Hepatocyte (in vitro differentiated cells): Measurements from ENCODE around the gene SERPINB1. TPM values are rescaled to one million over a fixed set of nuclear protein-coding genes. Genes with fewer than 3 reads are reported as not detected.
"Not testable (repeated sequence)": the region's sequence is repeated elsewhere in the genome, so short reads cannot be mapped to it uniquely, and the experiment has no call there.

Source experiments
- DNase-seq: peaks from one replicate; pipeline ENCODE4 v3.0.0-alpha.2; 2016; ENCODE audit warnings: low spot score
- H2AFZ ChIP-seq: fragments of 200-600 bp; sonication (generic); 2 replicates; pipeline ENCODE4 v1.6.0; 2016; ENCODE audit warnings: antibody characterized with exemption, mild to moderate bottlenecking
- H3K27ac ChIP-seq: fragments of 200-600 bp; sonication (generic); 2 replicates; pipeline ENCODE4 v1.5.1; 2016; ENCODE audit warnings: mild to moderate bottlenecking
- H3K27me3 ChIP-seq: fragments of 200-600 bp; sonication (generic); 2 replicates; pipeline ENCODE4 v1.6.1; 2016
- H3K36me3 ChIP-seq: fragments of 200-600 bp; sonication (generic); replicated peaks from 2 replicates; pipeline ENCODE4 v1.5.1; 2016; ENCODE audit warnings: low read depth; ENCODE audit not compliant: insufficient read depth
- H3K4me1 ChIP-seq: fragments of 200-600 bp; sonication (generic); 2 replicates; pipeline ENCODE4 v1.5.1; 2016; ENCODE audit warnings: mild to moderate bottlenecking, moderate library complexity; ENCODE audit not compliant: insufficient read depth
- H3K4me2 ChIP-seq: fragments of 200-600 bp; sonication (generic); 2 replicates; pipeline ENCODE4 v1.6.0; 2016
- H3K4me3 ChIP-seq: fragments of 200-600 bp; sonication (generic); 2 replicates; pipeline ENCODE4 v1.5.1; 2016; ENCODE audit warnings: mild to moderate bottlenecking
- H3K79me2 ChIP-seq: fragments of 200-600 bp; sonication (generic); 2 replicates; pipeline ENCODE4 v1.6.0; 2017; ENCODE audit warnings: mild to moderate bottlenecking
- H3K9me2 ChIP-seq: fragments of 200-600 bp; sonication (generic); replicated peaks from 2 replicates; pipeline ENCODE4 v1.6.0; 2017; ENCODE audit warnings: mild to moderate bottlenecking; ENCODE audit not compliant: insufficient read depth
- H3K9me3 ChIP-seq: fragments of 200-600 bp; sonication (generic); 2 replicates; pipeline ENCODE4 v1.5.1; 2016; ENCODE audit warnings: low read depth, mild to moderate bottlenecking
- H4K20me1 ChIP-seq: fragments of 200-600 bp; sonication (generic); 2 replicates; pipeline ENCODE4 v1.6.0; 2016; ENCODE audit warnings: mild to moderate bottlenecking; ENCODE audit not compliant: insufficient read depth, poor library complexity, severe bottlenecking
- CTCF ChIP-seq: fragments of 200-600 bp; sonication (generic); IDR thresholded peaks from 2 replicates; pipeline ENCODE4 v1.5.1; 2016; ENCODE audit warnings: antibody characterized with exemption, mild to moderate bottlenecking; ENCODE audit not compliant: poor library complexity
- EZH2 ChIP-seq: fragments of 200-600 bp; sonication (generic); IDR thresholded peaks from 2 replicates; pipeline ENCODE4 v1.6.1; 2016; ENCODE audit warnings: antibody characterized with exemption, mild to moderate bottlenecking, borderline replicate concordance
- EZH2phosphoT487 ChIP-seq: fragments of 200-600 bp; sonication (generic); IDR thresholded peaks from one replicate; pipeline ENCODE4 v1.6.1; 2018; ENCODE audit warnings: antibody characterized with exemption, mild to moderate bottlenecking, low read depth, moderate library complexity; ENCODE audit not compliant: unreplicated experiment, severe bottlenecking
- WGBS: methylation state at CpG from one replicate; pipeline ENCODE4 v1.1.6; 2016; ENCODE audit warnings: low lambda C conversion rate; ENCODE audit errors: missing lambda C conversion rate; 5-methylcytosine and 5-hydroxymethylcytosine counted together
- polyA plus RNA-seq: library from polyadenylated mRNA; unstranded; fragments of >200 nt; fragmentation: Nextera tagmentation; extraction: Ambion mirVana; gene quantifications from 2 replicates; pipeline ENCODE4 v1.2.1, GENCODE V29; 2016
- total RNA-seq: library from RNA; depleted of rRNA; stranded (reverse); fragments of >200 nt; gene quantifications from 2 replicates; pipeline ENCODE4 v1.2.3, GENCODE V29; 2014

The SERPINB1 gene
- total and polyA plus RNA-seq, 2 experiments from 2014 or later = 45.9 to 57.0 TPM

- H3K27ac ChIP-seq = no peak overlapping the region
- H3K9me3 ChIP-seq = no peaks in the 10 kb centered on the region
- no peak for DNase-seq
- no peak overlapping the region for H3K4me3 ChIP-seq
- H3K27me3 ChIP-seq = no peaks in the 10 kb centered on the region
- H3K79me2 ChIP-seq = no peaks in the 10 kb centered on the region
- H3K4me2 ChIP-seq = no peak overlapping the region
- no peak for TF ChIP-seq CTCF
- no peak for TF ChIP-seq EZH2
- TF ChIP-seq EZH2phosphoT487 = no peak
- WGBS = 97% methylated on average over 3 of the region's 3 CpGs
- H4K20me1 ChIP-seq = no peaks in the 10 kb centered on the region
- H2AFZ ChIP-seq = no peak overlapping the region
- no peaks in the 10 kb centered on the region for H3K9me2 ChIP-seq
- no peaks in the 10 kb centered on the region for H3K4me1 ChIP-seq
- no peaks in the 10 kb centered on the region for H3K36me3 ChIP-seq
Observed at GRCh38 chr6:2884804-2885203, 43.1 kb upstream of the SERPINB1 start.

- Histone ChIP-seq H3K9me2 (no peaks in the 10 kb centered on the region), H2AFZ (no peak overlapping the region), H3K27me3 (no peaks in the 10 kb centered on the region), H3K4me3 (no peak overlapping the region), H3K9me3 (no peaks in the 10 kb centered on the region), H3K27ac (no peak overlapping the region), H3K4me1 (no peaks in the 10 kb centered on the region), H3K79me2 (no peaks in the 10 kb centered on the region), H4K20me1 (no peaks in the 10 kb centered on the region), H3K4me2 (no peak overlapping the region), H3K36me3 (no peaks in the 10 kb centered on the region)
- no peak for DNase-seq
- TF ChIP-seq EZH2phosphoT487 (no peak), CTCF (no peak), EZH2 (no peak)
- 83% methylated on average over 2 of the region's 2 CpGs for WGBS
Observed at GRCh38 chr6:2883673-2884072, 42.0 kb upstream of the SERPINB1 start.

- no peaks in the 10 kb centered on the region for H3K79me2 ChIP-seq
- H3K27ac ChIP-seq = no peak overlapping the region
- H4K20me1 ChIP-seq = no peaks in the 10 kb centered on the region
- no peak overlapping the region for H2AFZ ChIP-seq
- no peaks in the 10 kb centered on the region for H3K9me2 ChIP-seq
- no peak overlapping the region for H3K4me3 ChIP-seq
- no peaks in the 10 kb centered on the region for H3K36me3 ChIP-seq
- H3K4me2 ChIP-seq = no peak overlapping the region
- DNase-seq = no peak
- no peaks in the 10 kb centered on the region for H3K9me3 ChIP-seq
- TF ChIP-seq CTCF = no peak
- TF ChIP-seq EZH2phosphoT487 = no peak
- TF ChIP-seq EZH2 = no peak
- H3K4me1 ChIP-seq = peaks cover 16% of the 10 kb centered on the region
- WGBS = 91% methylated on average over 4 of the region's 4 CpGs
- no peaks in the 10 kb centered on the region for H3K27me3 ChIP-seq
Observed at GRCh38 chr6:2881423-2881822, 39.8 kb upstream of the SERPINB1 start.

- H3K9me2 ChIP-seq = not testable (repeated sequence)
- 90% methylated on average over 2 of the region's 2 CpGs for WGBS
Observed at GRCh38 chr6:2880156-2880555, 38.5 kb upstream of the SERPINB1 start.

More at GRCh38 chr6:2880156-2880555, 38.5 kb upstream of the SERPINB1 start:
- H4K20me1 ChIP-seq, H3K79me2 ChIP-seq, H3K27ac ChIP-seq, H3K36me3 ChIP-seq, H2AFZ ChIP-seq, H3K9me3 ChIP-seq, H3K27me3 ChIP-seq, H3K4me2 ChIP-seq, DNase-seq, H3K4me3 ChIP-seq: not testable (repeated sequence)
- H3K4me1 ChIP-seq = peaks cover 21% of the 10 kb centered on the region
